Glomerular endothelial cell (primary cell): ENCODE results near the gene RASAL2. TPM values are rescaled to one million over a fixed set of nuclear protein-coding genes. Genes with fewer than 3 reads are reported as not detected.
"Not testable (repeated sequence)": the region's sequence is repeated elsewhere in the genome, so short reads cannot be mapped to it uniquely, and the experiment has no call there.

Source experiments
- DNase-seq: peaks from one replicate; pipeline ENCODE4 v3.0.0-alpha.2; 2011; ENCODE audit warnings: low read depth, low spot score; ENCODE audit errors: extremely low read depth
- total RNA-seq: library from RNA; depleted of rRNA; stranded (reverse); fragments of >200 nt; gene quantifications from 2 replicates; pipeline ENCODE4 v1.2.3, GENCODE V29; 2015

RASAL2 gene
- total RNA-seq, 1 donor from 2014 or later, result 35.9 TPM

DNA sequence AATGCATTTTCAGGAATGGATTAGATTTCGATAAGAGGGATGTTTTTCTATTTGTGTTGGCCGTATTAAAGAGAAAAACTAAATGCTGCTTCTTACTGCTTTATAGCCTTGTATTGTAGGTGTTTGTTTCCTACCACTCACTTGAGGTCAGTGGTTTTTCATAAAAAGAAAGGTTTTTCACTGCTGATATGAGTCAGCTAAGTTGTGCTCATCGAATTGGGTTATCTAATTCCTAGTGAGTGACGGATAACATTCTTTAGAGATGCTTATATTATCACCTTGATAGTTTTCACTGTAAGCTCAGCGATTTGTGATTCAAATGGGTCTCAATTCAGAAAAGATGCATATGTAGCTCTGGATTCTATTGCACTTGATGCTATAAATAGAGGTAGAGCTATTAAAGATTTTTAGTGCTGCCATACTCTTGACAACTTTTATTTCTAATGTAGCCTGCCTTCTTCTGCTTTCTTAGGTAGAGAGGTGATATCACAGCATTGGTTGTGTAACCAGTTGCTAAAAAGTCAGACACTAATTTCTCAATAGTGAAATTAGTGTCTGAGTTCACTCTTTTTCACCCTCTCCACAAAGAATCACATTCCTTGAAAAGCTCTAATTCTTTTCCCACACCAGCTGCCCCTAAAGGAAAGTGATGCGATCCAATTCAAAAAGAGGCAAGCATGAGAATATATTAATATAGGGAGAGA lies 180.0 kb downstream of the RASAL2 start:
- DNase-seq, result no peak

DNA sequence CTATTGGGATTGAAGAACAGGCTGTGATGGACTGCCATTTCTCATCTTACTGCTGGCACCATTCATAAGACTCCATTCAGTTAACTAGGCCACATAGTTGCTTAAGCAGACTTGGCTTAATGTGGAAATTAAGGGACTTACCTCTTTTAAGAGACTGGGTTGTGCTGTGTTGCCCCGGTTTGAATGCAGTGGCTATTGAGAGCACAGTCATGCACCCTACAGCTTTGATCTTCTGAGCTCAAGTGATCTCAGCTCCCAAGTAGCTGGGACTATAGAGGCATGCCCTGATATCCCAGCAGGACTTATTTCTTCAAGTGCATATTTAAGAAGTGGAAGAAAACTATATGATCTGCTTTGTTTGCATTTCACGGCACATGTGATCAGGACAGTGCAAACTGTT lies 181.1 kb downstream of the RASAL2 start:
- DNase-seq, result no peak

DNA sequence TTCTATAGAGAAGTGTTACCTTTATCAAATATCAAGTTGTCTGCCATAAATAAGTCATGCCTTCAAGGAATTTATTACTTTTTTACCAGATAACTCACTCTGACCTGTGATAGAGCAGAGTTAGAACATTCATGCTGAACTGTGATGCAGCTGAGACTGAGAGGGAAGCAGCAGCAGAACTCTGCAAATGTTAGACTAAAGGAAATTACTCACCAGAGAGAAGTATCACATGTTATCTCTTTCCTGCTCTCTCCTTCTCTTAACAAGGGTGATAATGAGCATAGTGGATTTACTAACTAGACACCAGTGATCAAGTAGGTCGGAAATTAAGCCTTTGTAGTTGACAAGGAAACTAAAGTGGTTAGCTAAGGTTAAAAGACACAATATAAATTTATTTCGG lies 181.6 kb downstream of the RASAL2 start:
- DNase-seq, result no peak

DNA sequence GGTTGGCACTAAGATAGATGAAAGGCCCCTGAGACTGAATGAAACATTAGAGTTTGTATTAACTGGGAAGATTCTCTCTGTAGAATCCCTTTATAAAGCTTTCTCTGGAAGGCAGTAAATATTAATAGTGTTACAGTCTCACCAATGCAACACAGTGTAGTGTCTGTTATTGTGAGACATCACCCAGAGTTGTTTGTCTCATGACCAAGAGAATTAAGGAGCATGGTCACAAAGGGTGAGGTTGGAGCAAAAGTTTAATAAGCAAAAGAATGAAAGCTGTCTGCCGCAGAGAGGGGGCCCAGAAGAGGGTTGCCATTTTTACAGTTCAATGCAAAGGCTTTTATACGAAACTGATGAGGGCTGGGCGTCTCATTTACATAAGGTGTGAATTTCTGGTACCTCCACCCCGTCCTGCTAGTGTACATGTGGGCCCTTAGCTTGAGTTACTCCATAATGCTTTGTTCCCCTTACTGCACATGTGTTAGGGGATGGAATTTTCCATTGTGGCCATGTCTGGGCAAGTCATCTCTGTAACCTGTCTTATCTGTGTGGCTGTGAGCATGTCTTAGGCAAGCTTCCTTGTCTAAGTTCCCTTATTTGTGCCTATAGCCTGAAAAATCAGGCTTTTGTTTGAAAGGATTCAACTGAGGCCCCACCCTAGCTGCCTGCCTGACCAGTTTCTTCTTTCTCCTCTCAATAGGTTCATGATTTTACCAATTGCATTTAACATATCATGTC lies 184.1 kb downstream of the RASAL2 start:
- no peak for DNase-seq

DNA sequence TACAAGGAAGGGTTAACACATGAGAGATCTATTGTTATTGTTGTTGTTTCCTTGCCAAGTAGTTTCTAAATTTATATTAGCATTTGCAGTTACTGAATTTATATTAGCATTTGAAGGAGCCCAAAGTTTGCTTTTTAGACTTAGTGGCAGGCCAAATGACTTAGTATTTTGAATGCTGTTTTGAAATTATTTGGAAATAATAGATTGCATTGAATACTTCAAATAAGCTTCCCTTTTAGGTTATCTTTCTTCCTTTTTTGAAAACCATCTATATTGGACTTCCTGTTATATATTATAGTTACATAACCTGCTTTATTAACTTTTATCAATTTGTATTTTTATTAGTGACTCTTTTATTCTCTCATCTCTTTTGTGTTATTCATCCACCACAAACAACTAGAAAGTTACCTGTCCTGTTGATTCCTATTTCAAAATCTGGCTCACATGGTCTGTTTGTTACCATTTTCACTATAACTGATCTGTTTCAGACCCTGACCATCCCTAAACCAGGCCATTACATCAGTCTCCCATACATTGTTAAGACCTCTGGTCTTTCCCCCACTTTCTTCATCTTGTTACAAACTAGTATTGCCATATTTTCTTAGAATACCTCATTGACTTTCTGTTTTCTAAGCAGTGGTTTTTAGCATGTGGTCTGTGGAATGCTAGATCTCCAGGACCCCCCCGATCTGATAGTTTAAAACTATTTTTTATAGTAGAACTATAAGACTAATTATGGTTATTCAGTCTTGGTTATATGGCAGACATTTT lies 185.2 kb downstream of the RASAL2 start:
- no peak for DNase-seq

DNA sequence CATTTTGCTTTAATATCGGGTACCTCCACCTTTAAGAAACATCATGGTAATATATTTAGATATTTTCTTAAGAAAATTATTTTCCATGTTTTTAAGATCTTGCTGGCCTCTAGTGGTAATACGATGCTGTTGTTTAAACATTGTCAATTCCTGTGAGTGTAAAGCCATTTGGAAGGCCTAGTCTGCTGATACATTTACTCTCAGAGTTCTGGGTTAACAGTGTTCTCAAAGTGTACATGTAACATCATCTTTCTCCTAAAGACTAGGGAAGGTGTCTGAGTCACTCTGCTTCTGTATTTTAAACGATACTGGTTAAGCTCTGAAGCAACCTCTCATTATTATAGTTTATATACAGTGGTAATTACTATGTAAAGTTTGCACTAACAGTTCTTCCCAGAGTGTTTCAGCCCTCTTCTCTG lies 189.1 kb downstream of the RASAL2 start:
- DNase-seq, result no peak

DNA sequence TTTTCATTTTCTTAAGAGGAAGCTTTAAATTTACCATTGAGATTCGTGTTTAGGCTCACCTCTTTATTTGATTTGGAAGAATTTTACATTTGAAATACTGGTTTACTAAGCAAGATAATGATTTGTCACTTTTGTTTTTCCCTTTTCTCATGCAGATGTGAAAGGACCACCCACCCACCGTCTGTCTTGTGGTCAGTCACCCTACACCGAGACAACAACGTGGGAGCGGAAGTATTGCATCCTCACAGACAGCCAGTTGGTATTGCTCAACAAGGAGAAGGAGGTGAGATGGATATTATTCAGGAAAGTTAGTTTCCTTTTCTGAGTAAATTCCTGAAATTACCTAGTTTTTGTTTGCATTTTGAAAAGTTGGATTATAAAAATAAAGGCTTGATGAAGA lies 189.5 kb downstream of the RASAL2 start:
- DNase-seq, result no peak

DNA sequence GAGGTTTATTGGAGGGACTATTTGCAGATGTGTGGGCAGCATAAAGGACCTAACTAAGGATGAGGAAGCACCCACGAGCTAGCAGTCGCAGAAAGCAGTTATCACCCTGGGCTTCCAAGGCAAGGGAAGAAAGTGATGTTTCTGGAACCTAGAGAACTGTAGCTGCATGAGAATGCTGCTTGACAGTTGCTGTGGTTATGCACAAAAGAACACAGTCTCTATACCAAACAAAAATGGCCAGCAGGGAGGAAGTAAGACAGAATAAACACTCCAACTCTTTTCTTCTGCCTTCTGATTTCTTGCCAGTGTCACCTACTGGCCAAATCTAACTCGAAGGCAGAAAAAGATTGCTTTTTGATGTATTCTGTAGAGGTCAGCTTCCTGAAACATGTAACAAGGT lies 190.2 kb downstream of the RASAL2 start:
- DNase-seq, result no peak

DNA sequence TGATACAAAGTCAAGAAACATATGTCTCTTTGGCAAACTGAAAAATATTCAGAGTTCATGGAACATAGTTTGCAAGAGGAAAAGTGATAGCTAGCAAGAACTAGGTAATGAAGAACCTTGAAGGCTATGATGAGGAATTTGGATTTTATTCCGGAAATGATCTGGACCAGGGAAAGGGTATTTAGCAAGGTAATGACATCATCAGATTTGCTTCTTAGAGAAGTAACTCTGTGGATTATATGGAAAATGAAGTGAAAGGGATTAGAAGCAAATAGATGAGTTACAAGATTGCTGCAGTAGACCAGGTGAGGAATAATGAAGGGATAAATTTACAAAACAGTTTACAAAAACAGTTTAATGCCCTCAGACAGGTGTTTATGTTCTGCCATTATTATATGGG lies 197.3 kb downstream of the RASAL2 start:
- no peak for DNase-seq

DNA sequence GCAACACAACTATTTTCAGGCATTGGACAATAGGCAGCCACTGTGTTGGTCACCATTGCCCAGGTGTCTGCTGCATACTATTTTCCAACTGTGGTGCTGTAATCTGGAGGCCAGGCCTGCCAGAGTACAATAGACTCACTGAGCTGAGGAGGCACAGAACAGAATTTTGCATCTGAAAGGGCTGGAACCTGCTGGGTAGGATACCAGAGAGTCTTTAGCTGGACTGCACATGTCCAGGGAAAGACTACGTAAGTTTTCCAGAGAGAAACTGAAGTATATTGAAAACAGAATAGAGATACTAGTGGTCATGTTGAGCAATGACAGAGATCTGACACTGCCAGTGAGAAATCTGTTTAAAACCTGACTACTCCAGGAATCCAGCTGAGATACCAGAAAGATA lies 200.8 kb downstream of the RASAL2 start:
- no peak for DNase-seq

DNA sequence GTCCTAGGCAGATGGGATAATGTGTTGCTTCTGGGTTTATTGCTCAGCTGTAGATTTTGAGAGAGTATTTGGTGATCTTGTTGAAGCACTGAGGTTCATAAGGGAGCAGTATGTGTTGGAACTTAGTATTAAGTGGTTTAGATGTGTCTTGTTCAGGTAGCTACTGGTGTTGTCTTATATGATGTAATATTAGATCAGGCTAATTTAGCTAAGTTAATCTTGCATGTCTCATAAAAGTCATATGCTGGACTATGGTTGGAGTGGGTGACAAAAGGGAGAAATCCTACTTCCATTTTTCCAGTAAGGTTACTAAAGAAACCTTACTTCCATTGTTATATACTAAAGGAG lies 206.4 kb downstream of the RASAL2 start:
- no peak for DNase-seq

DNA sequence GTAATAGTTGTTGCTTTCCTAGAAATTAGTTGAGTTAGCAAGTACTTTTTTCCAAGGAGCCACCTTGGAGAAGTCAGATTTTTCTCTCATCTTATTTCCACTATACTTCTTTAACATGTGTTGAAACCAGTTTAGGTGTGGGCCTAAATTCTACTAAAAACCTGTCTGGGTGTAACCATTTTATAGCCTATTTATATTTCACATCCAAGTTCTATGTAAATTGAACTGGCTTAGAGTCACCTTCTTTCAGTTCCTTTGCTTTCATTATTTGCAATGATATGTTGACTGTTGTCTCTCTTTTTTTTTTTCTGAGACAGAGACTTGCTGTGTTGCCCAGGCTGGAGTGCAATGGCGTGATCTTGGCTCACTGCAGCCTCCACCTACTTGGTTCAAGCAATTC lies 207.2 kb downstream of the RASAL2 start:
- no peak for DNase-seq

DNA sequence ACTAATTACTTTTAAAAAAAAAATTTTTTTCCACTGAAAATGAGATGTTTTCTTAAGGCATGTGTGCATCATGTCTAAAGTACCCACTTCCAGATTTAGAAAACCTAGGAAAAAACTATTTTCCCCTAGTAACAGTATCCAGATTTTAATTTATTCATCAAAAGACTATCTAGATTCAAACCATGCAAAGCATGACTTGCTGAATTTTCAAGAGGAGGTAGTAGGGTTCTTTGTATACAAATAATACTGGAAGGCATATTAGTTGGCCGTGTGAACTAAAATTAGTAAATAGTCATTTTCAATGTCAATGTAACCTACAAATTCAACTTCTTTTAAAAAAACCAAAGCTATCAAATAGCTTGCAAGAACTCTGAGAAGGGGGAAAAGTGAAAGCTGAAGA lies 213.4 kb downstream of the RASAL2 start:
- DNase-seq, result no peak

DNA sequence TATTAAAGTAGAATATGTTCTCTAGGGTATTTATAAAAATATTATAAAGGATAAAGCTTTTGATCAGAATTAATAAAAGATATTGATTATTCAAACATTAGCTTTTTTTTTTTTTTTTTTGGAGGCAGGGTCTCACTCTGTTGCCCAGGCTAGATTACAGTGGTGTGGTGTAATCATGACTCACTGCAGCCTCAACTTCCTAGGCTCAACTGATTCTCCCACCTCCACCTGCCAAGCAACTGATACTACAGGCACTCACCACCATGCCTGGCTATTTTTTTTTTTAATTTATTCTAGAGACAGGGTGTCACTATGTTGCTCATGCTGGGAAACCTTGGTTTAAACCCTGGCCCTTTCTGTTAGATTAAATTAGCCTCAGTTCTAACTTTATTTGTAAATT lies 214.5 kb downstream of the RASAL2 start:
- no peak for DNase-seq

DNA sequence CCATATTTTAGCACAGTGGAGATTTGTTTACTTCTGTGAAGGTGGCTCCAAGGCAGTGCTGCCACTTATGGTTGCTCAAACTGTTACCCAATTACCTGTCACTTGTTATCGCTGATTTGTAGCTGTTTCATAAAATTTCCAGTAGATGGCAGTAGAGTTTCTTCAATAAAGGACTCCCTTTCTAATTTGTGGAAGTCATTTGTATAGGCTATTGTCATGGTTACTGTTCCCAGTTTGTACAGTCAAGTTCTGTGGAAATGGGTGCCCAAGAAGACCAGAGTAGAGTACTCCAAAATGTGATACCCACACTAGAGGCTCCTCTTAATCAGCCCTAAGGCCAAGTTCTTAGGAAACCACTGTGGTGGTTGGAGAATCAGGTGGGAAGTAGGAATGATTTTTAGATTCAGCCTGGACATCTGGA lies 216.8 kb downstream of the RASAL2 start:
- DNase-seq, result peak; percentile 51

DNA sequence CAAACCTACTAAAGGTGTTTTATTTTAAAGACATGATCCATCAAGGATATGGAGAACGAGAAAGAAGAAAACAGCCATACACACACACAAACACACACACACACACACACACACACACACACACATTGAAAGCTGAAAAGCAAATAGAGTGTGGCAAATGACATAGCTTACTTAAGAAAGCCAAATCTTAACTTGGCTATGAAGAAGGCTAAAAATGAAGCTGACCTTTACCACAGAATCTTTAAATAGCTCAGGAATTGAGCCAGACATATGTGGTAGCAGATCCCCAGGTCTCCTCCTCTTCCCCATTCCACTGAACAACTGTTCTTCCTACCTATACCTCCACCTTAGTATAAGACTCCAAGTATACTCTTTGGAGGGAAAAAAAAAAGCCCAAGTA lies 217.3 kb downstream of the RASAL2 start:
- no peak for DNase-seq

DNA sequence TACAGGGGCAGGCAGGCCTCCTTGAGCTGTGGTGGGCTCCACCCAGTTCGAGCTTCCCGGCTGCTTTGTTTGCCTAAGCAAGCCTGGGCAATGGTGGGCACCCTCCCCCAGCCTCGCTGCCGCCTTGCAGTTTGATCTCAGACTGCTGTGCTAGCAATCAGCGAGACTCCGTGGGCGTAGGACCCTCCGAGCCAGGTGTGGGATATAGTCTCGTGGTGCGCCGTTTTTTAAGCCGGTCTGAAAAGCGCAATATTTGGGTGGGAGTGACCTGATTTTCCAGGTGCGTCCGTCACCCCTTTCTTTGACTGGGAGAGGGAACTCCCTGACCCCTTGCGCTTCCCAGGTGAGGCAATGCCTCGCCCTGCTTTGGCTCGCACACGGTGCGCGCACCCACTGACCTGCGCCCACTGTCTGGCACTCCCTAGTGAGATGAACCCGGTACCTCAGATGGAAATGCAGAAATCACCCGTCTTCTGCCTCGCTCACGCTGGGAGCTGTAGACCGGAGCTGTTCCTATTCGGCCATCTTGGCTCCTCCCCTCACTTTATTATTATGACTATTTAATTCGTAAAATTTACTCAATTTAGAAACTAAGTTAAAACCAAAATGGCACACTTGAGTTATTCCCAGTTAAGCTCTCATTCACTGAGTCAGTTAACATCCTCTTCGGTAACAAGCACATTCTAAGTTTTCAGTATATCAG lies 226.5 kb downstream of the RASAL2 start:
- DNase-seq, result not testable (repeated sequence)

DNA sequence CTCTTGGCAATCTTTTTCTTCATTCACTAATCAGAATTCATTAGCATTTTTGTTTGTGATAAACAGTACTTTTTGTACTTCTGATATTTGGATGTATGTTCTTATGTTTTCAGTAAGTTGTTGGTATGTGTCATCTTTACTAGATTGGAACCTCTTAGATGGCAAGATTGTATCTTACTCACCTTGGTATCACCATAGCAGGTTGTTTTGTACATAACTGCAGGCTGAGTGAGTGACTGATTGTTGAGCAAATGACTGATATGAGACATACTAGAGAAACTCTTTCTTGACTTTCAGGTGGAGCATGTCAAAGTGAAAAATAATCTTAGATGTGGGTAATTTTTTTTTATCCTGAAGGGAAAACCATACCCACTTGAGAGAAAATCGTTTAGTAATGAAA lies 229.2 kb downstream of the RASAL2 start:
- DNase-seq, result no peak

DNA sequence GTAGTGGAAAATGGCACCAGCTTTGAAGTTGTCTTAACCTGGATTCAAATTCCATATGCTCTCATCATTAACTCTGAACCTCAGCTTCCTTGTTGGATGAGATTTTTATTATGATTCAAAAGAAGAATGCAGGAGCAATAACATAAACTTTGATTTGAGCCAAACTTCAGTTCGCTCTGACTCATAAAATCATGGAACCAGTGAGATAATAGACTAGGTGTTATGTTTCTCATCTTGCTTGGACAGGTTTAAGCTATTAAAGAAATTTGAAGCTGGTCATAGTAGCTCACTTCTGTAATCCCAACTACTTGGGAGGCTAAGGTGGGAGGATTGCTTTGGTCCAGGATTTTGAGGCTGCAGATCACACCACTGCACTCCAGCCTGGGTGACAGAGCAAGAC lies 230.1 kb downstream of the RASAL2 start:
- DNase-seq, result no peak

DNA sequence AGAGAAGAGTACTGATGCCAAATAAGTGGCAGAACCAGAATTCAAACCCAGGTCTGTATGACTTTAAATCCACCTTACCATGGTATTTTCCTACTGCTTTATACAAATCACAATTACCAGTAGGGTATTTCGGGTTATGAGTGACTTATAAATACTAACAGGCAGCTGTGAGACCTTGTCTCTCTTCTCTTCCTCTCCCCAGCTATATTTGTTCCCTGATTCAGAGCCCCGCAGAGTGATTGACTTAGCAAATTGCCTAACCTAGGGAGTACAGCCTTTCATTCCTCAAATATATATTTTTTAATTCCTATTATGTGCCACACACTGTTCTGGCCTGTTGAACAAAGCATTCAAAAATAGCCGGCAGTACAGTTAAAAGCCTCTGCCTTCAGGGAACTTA lies 234.8 kb downstream of the RASAL2 start:
- no peak for DNase-seq

DNA sequence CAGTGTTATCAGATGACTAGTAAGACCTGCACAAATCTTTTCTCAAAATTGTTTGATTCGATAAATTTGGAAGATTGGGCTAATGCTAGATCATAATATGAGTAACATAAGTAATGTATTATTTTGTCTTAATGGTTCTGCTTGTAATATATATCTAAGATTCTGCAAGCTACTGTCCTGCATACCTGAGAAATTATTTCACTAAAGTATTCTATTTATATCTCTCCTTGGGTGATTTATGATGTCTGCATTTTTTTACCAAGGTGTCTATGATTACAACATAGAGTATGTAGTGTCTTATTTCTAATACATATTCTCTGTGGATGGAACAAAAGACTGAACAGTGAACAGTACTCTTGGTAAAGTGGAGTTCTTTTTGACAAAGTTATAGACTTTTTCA lies 236.2 kb downstream of the RASAL2 start:
- DNase-seq, result no peak
